ENCODE results near the gene PKHD1. TPM values are rescaled to one million over a fixed set of nuclear protein-coding genes. Genes with fewer than 3 reads are reported as not detected.

PKHD1 gene, protein sequence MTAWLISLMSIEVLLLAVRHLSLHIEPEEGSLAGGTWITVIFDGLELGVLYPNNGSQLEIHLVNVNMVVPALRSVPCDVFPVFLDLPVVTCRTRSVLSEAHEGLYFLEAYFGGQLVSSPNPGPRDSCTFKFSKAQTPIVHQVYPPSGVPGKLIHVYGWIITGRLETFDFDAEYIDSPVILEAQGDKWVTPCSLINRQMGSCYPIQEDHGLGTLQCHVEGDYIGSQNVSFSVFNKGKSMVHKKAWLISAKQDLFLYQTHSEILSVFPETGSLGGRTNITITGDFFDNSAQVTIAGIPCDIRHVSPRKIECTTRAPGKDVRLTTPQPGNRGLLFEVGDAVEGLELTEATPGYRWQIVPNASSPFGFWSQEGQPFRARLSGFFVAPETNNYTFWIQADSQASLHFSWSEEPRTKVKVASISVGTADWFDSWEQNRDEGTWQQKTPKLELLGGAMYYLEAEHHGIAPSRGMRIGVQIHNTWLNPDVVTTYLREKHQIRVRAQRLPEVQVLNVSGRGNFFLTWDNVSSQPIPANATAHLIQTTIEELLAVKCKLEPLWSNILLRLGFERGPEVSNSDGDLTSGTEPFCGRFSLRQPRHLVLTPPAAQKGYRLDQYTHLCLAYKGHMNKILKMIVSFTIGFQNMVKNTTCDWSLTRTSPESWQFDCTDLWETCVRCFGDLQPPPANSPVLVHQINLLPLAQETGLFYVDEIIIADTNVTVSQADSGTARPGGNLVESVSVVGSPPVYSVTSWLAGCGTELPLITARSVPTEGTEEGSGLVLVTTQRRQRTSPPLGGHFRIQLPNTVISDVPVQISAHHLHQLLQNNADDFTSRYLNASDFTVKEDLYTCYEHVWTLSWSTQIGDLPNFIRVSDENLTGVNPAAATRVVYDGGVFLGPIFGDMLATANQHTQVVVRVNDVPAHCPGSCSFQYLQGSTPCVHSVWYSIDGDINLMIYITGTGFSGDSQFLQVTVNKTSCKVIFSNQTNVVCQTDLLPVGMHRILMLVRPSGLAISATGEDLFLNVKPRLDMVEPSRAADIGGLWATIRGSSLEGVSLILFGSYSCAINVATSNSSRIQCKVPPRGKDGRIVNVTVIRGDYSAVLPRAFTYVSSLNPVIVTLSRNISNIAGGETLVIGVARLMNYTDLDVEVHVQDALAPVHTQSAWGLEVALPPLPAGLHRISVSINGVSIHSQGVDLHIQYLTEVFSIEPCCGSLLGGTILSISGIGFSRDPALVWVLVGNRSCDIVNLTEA (N-terminal part only)
- total RNA-seq, result not detected in 2 replicates

DNA sequence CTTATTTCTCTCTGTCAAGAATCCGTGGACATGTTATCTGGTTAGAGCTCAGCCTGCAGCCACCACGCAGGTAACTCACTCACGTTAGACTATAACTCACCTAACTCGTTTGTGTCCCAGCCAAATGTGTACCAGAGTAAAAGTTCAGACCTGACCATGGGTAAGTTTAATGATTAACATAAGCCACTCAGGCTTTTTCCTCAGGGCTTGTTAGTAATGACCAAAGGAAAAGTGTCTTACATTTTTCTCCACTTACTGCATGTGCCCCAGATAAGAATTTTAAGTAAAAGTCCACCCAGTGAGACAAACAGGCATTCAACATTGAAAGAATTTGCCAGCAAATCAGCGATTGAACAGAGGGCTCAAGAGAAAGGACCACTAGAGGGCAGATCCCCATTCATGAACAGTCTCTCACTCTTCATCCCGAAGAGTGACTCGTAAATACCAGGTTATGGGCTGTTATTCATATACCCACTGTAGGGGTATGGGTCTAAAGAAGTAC is at the start of gene PKHD1:
Gene PKHD1, minus strand, starts transcription at position 116 of the 502 bp plus-strand sequence. CDS start 2,680 bp downstream, outside the sequence.
- intact Hi-C loops (cut with micrococcal nuclease), result no loop called here

DNA sequence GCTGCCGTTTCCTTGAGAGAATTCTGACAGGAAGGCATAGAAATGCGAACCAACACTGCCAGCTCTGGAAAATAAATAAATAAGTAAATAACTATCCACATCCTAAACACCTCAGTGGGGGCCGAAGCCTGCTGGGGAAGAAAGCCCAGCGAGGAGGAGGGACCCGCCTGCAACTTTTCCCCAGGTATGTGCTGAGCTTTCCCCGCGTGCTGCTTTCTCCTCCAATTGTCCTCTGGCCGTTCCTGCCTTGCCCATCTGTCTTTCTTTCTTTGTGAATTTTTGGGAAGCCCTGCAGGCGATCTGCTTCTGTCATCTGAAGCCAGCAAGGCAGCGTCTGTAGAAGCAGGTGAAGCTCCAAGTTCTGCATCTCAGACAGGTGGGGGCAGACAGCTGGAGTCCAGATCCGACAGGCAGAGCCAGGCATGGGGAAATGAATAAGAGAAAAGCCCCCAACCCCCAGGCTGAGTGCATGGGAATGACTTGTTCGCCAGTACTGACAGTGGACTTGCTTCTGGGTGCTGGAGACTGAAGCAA is 49.6 kb upstream of the PKHD1 start:
- no peaks in the 10 kb centered on the region for H3K36me3 Mint-ChIP-seq (ENCODE audit: low read depth)
- H3K27me3 Mint-ChIP-seq (ENCODE audit: low read depth), result peaks cover 19% of the 10 kb centered on the region
- DNase-seq (ENCODE audit: low spot score), result no peak
- intact Hi-C loops (cut with micrococcal nuclease), result no loop called here
- no peak overlapping the region for H3K27ac Mint-ChIP-seq
- H3K4me3 Mint-ChIP-seq (ENCODE audit: low read depth), result no peak overlapping the region
- H3K4me1 Mint-ChIP-seq (ENCODE audit: low read depth), result no peaks in the 10 kb centered on the region
- H3K9me3 Mint-ChIP-seq, result no peaks in the 10 kb centered on the region

More for the DNA sequence above, at the start of gene PKHD1:
- Mint-ChIP-seq H3K4me3 (ENCODE audit: low read depth) (no peak within 1 kb of the TSS), H3K27ac (no peak within 1 kb of the TSS), H3K27me3 (ENCODE audit: low read depth) (peaks cover 8% of the 10 kb centered on the region), H3K9me3 (no peaks in the 10 kb centered on the region), H3K36me3 (ENCODE audit: low read depth) (no peaks in the 10 kb centered on the region), H3K4me1 (ENCODE audit: low read depth) (no peaks in the 10 kb centered on the region)
- no peak for DNase-seq (ENCODE audit: low spot score)

DNA sequence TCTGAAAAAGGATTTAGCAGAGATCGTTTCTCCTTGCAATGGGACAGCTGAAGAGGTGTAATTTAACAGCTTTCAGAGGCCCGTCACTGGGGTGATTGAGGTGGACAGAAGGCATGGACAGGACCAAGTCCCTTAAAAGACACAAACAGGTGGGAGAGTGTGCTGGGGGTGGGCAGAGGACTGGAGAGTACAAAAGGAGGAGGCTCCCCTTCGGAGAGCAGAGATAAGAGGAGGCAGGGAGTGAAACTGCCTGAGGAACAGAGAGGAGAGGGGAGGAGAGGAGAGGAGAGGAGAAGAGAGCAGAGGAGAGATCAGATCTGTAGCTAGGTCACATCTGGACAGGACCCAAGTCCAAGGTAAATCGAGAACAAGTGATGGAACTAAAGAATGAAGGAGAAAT is 48.6 kb upstream of the PKHD1 start:
- intact Hi-C loops (cut with micrococcal nuclease), result no loop called here
- DNase-seq (ENCODE audit: low spot score), result no peak
- no peaks in the 10 kb centered on the region for H3K9me3 Mint-ChIP-seq
- no peaks in the 10 kb centered on the region for H3K4me1 Mint-ChIP-seq (ENCODE audit: low read depth)
- no peaks in the 10 kb centered on the region for H3K36me3 Mint-ChIP-seq (ENCODE audit: low read depth)
- peaks cover 14% of the 10 kb centered on the region for H3K27me3 Mint-ChIP-seq (ENCODE audit: low read depth)
- H3K4me3 Mint-ChIP-seq (ENCODE audit: low read depth), result no peak overlapping the region
- H3K27ac Mint-ChIP-seq, result no peak overlapping the region

DNA sequence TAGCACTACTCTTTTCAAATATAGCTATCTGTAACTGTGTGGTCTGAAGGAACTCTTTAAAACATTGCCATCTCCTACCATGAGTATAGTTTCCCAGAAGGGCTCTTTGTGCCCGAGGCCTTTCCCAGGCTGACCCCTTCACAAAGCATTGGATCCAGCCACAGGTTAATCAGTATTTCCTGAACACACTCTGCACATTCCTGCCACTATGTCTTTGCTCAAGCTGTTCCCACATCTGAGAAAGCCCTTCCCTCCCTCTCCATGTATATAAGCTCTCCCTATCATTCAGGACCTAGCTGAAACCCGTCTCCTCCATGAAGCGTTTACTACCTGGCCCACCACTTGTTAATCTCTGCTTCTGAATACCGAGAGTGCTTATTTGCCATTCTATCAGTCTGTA is 47.8 kb upstream of the PKHD1 start:
- Mint-ChIP-seq H3K4me1 (ENCODE audit: low read depth) (no peaks in the 10 kb centered on the region), H3K36me3 (ENCODE audit: low read depth) (no peaks in the 10 kb centered on the region), H3K4me3 (ENCODE audit: low read depth) (no peak overlapping the region), H3K27ac (no peak overlapping the region), H3K9me3 (no peaks in the 10 kb centered on the region), H3K27me3 (ENCODE audit: low read depth) (peaks cover 15% of the 10 kb centered on the region)
- DNase-seq (ENCODE audit: low spot score), result no peak
- intact Hi-C loops (cut with micrococcal nuclease), result no loop called here

DNA sequence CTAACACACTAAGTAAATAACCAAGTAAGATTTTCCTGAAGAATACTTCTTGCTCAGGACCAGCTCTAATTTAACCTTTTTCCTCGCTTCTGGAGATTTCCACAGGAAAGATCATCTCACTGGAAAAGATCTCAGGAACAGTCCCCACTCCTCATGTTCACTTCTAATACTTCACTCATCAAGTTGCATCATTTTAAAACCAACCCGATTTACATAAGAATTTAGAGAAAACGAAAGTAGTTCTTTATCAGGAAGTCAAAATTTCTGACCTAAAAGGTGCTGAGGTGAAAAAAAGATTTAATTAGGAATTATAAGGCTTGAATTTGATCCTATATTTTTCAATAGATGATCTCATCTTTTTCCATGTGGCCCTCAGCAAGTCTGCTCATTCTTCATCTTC is 46.6 kb upstream of the PKHD1 start:
- Mint-ChIP-seq H3K36me3 (ENCODE audit: low read depth) (no peaks in the 10 kb centered on the region), H3K9me3 (no peaks in the 10 kb centered on the region), H3K27me3 (ENCODE audit: low read depth) (peaks cover 16% of the 10 kb centered on the region), H3K4me3 (ENCODE audit: low read depth) (no peak overlapping the region), H3K27ac (no peak overlapping the region), H3K4me1 (ENCODE audit: low read depth) (no peaks in the 10 kb centered on the region)
- DNase-seq (ENCODE audit: low spot score), result no peak
- intact Hi-C loops (cut with micrococcal nuclease), result no loop called here

DNA sequence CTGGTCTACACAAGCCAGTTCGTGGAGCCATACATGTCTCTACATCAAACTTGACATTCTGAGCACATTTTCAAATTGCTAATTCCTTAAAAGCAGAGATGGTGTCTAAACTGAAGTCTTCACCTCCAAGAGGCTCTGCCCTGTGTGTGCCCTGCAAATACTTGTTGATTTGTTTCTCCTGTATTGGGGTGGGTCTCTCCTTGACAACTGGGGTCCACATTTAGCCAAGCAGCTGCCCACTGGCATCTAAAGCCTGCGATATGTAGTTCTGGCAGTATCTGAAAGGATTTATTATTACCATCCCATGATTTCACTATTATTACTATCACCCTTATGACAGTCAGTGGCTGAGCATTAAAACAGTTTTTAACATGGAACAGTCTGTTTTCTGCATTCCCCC is 45.9 kb upstream of the PKHD1 start:
- Mint-ChIP-seq H3K4me3 (ENCODE audit: low read depth) (no peak overlapping the region), H3K36me3 (ENCODE audit: low read depth) (no peaks in the 10 kb centered on the region), H3K27ac (no peak overlapping the region), H3K9me3 (no peaks in the 10 kb centered on the region), H3K4me1 (ENCODE audit: low read depth) (no peaks in the 10 kb centered on the region), H3K27me3 (ENCODE audit: low read depth) (peaks cover 17% of the 10 kb centered on the region)
- intact Hi-C loops (cut with micrococcal nuclease), result no loop called here
- DNase-seq (ENCODE audit: low spot score), result no peak

GRCh38 chr6:52132292-52132691 is 44.9 kb upstream of the PKHD1 start:
- intact Hi-C loops (cut with micrococcal nuclease), result no loop called here
- Mint-ChIP-seq H3K4me1 (ENCODE audit: low read depth) (no peaks in the 10 kb centered on the region), H3K9me3 (no peaks in the 10 kb centered on the region)

GRCh38 chr6:52130440-52130839 is 43.0 kb upstream of the PKHD1 start:
- H3K9me3 Mint-ChIP-seq, result no peaks in the 10 kb centered on the region
- no peaks in the 10 kb centered on the region for H3K4me1 Mint-ChIP-seq (ENCODE audit: low read depth)
- no peaks in the 10 kb centered on the region for H3K36me3 Mint-ChIP-seq (ENCODE audit: low read depth)
- no peak overlapping the region for H3K27ac Mint-ChIP-seq
- H3K4me3 Mint-ChIP-seq (ENCODE audit: low read depth), result no peak overlapping the region
- no peak for DNase-seq (ENCODE audit: low spot score)
- intact Hi-C loops (cut with micrococcal nuclease), result no loop called here
- peaks cover 8% of the 10 kb centered on the region for H3K27me3 Mint-ChIP-seq (ENCODE audit: low read depth)

More at GRCh38 chr6:52132292-52132691, 44.9 kb upstream of the PKHD1 start:
- no peak for DNase-seq (ENCODE audit: low spot score)
- Mint-ChIP-seq H3K27ac (no peak overlapping the region), H3K4me3 (ENCODE audit: low read depth) (no peak overlapping the region), H3K36me3 (ENCODE audit: low read depth) (no peaks in the 10 kb centered on the region), H3K27me3 (ENCODE audit: low read depth) (peaks cover 17% of the 10 kb centered on the region)

DNA sequence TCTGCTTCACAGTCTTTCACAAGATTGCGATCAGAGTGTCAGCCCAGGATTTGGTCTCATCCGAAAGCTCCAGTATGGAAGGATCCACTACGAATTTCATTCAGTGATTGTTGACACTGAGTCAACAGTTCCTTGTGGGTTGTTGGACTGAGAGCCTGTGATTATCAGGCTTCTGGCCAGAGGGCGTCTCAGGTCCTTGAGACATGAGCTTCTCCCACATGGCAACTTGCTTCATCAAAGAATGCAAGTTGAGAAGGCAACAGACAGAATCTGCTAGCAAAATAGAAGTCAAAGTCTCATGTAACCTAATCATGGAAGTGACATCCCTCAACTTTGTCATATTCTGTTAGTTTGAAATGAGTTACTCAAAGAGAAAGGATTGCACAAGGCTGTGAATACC is 40.5 kb upstream of the PKHD1 start:
- H3K9me3 Mint-ChIP-seq, result no peaks in the 10 kb centered on the region
- no peaks in the 10 kb centered on the region for H3K4me1 Mint-ChIP-seq (ENCODE audit: low read depth)
- peaks cover 11% of the 10 kb centered on the region for H3K27me3 Mint-ChIP-seq (ENCODE audit: low read depth)
- H3K36me3 Mint-ChIP-seq (ENCODE audit: low read depth), result no peaks in the 10 kb centered on the region
- no peak for DNase-seq (ENCODE audit: low spot score)
- H3K4me3 Mint-ChIP-seq (ENCODE audit: low read depth), result no peak overlapping the region
- intact Hi-C loops (cut with micrococcal nuclease), result no loop called here
- no peak overlapping the region for H3K27ac Mint-ChIP-seq

DNA sequence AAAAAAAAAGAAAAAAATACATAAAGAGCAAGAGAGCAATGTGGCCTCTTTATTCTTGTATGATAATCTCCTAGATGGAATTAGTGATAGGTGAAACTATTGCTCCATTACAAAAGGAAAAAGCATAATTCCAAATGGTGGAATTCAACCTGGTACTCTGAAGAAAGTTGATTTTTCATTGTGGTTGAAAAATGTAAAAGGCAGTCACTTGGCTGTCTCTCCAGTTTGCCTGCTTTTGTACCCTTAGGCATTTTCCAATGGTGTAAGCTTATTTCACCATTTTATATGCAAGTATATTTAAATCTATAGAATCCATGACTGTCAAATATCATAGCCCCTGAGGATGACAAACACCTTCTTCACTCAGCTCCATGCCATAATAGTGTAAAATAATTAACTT is 38.8 kb upstream of the PKHD1 start:
- H3K27me3 Mint-ChIP-seq (ENCODE audit: low read depth), result peaks cover 15% of the 10 kb centered on the region
- no peak for DNase-seq (ENCODE audit: low spot score)
- H3K9me3 Mint-ChIP-seq, result no peaks in the 10 kb centered on the region
- no peak overlapping the region for H3K27ac Mint-ChIP-seq
- H3K4me1 Mint-ChIP-seq (ENCODE audit: low read depth), result no peaks in the 10 kb centered on the region
- no peaks in the 10 kb centered on the region for H3K36me3 Mint-ChIP-seq (ENCODE audit: low read depth)
- H3K4me3 Mint-ChIP-seq (ENCODE audit: low read depth), result no peak overlapping the region
- intact Hi-C loops (cut with micrococcal nuclease), result no loop called here

- DNase-seq (ENCODE audit: low spot score), result no peak
- H3K4me1 Mint-ChIP-seq (ENCODE audit: low read depth), result no peaks in the 10 kb centered on the region
- no peak overlapping the region for H3K27ac Mint-ChIP-seq
- H3K4me3 Mint-ChIP-seq (ENCODE audit: low read depth), result no peak overlapping the region
- peaks cover 14% of the 10 kb centered on the region for H3K27me3 Mint-ChIP-seq (ENCODE audit: low read depth)
- H3K36me3 Mint-ChIP-seq (ENCODE audit: low read depth), result no peaks in the 10 kb centered on the region
- intact Hi-C loops (cut with micrococcal nuclease), result no loop called here
- H3K9me3 Mint-ChIP-seq, result no peaks in the 10 kb centered on the region
Measured at GRCh38 chr6:52125572-52125971, 38.2 kb upstream of the PKHD1 start.

DNA sequence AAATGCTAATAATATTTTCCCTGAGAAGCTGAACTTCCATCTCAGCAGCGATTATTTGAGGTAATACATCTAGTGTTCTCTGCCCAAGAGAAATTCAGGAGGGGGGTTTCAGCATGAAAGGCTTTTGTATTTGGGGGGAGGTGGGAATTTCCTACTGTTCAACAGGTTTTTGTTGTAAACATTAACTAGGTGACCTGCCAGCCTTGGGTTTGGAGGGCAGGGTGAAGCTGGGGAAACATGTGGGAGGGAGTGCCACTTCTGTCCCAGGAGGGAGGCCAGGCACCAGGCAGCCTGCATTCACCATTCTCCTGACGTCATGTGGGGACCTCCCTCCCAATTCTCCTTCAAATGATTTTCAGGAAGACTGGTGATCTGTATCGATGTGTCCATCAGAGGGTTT is 37.7 kb upstream of the PKHD1 start:
- Mint-ChIP-seq H3K4me3 (ENCODE audit: low read depth) (no peak overlapping the region), H3K36me3 (ENCODE audit: low read depth) (no peaks in the 10 kb centered on the region), H3K4me1 (ENCODE audit: low read depth) (no peaks in the 10 kb centered on the region), H3K27me3 (ENCODE audit: low read depth) (peaks cover 14% of the 10 kb centered on the region), H3K27ac (no peak overlapping the region), H3K9me3 (no peaks in the 10 kb centered on the region)
- no peak for DNase-seq (ENCODE audit: low spot score)
- intact Hi-C loops (cut with micrococcal nuclease), result no loop called here
